CD4-positive, CD25-positive, alpha-beta regulatory T cell (primary cell): ENCODE measurements around the gene EFS. TPM values are rescaled to one million over a fixed set of nuclear protein-coding genes. Genes with fewer than 3 reads are reported as not detected.

Experiments used
- ATAC-seq, 2 donors: fragments of 150-1000 bp; cut with Tn5 transposase; one replicate each; pipeline ENCODE4 v1.10.0; 2021; ENCODE audit warnings: low read depth in 2 of 2, moderate number of reproducible peaks in 2 of 2, moderate library complexity in 1 of 2
- DNase-seq, 3 donors: peaks; one replicate each; pipeline versions ENCODE4 v3.0.0 to v3.0.0-alpha.2; 2012 to 2022; ENCODE audit warnings: mixed read lengths in 1 of 3
- H3K27ac ChIP-seq: one replicate; pipeline ENCODE4 v1.7.0; 2013; ENCODE audit warnings: mild to moderate bottlenecking, low read length; ENCODE audit not compliant: insufficient read depth, poor library complexity, severe bottlenecking
- H3K27me3 ChIP-seq: one replicate; pipeline ENCODE4 v1.7.0; 2013; ENCODE audit warnings: low read length; ENCODE audit not compliant: control insufficient read depth, insufficient read depth
- H3K36me3 ChIP-seq: one replicate; pipeline ENCODE4 v1.7.0; 2013; ENCODE audit warnings: mild to moderate bottlenecking, low read length, moderate library complexity; ENCODE audit not compliant: control insufficient read depth, insufficient read depth
- H3K4me1 ChIP-seq: 2 replicates; pipeline ENCODE4 v1.7.0; 2013; ENCODE audit warnings: mild to moderate bottlenecking, low read length; ENCODE audit not compliant: insufficient read depth, control insufficient read depth, poor library complexity, severe bottlenecking
- H3K4me3 ChIP-seq: one replicate; pipeline ENCODE4 v1.7.0; 2013; ENCODE audit warnings: low read depth, mild to moderate bottlenecking, low read length, moderate library complexity
- H3K9me3 ChIP-seq, 2 experiments: 1 replicate in 1 of 2; 2 replicates in 1 of 2; pipeline ENCODE4 v1.7.0; 2013; ENCODE audit warnings: low read length in 2 of 2, mild to moderate bottlenecking in 1 of 2, moderate library complexity in 1 of 2; ENCODE audit not compliant: control insufficient read depth in 2 of 2
- H3K27ac Mint-ChIP-seq, 3 donors: one replicate each; pipeline ENCODE4 v1.8.0; 2020 to 2022; ENCODE audit warnings: mild to moderate bottlenecking in 3 of 3, mixed read lengths in 3 of 3, moderate library complexity in 2 of 3
- H3K27me3 Mint-ChIP-seq: one replicate; pipeline ENCODE4 v1.8.0; 2022; ENCODE audit warnings: mild to moderate bottlenecking, mixed read lengths
- H3K36me3 Mint-ChIP-seq: one replicate; pipeline ENCODE4 v1.8.0; 2020; ENCODE audit warnings: mixed read lengths
- H3K4me1 Mint-ChIP-seq, 4 donors: one replicate each; pipeline ENCODE4 v1.8.0; 2020 to 2022; ENCODE audit warnings: mixed read lengths in 4 of 4, mild to moderate bottlenecking in 1 of 4
- H3K4me3 Mint-ChIP-seq, 4 donors: one replicate each; pipeline ENCODE4 v1.8.0; 2020 to 2022; ENCODE audit warnings: mild to moderate bottlenecking in 4 of 4, mixed read lengths in 4 of 4, moderate library complexity in 3 of 4
- H3K9me3 Mint-ChIP-seq, 7 donors: one replicate each; pipeline ENCODE4 v1.8.0; 2020 to 2022; ENCODE audit warnings: mixed read lengths in 7 of 7, mild to moderate bottlenecking in 3 of 7, moderate library complexity in 2 of 7
- polyA plus RNA-seq, 4 donors: library from polyadenylated mRNA; unstranded; fragments of 300-500 nt; fragmentation: Illumina TruSeq; gene quantifications; one replicate each; pipeline ENCODE4 v1.2.3, GENCODE V29; 2021
- total RNA-seq: library from RNA; stranded (reverse); gene quantifications from one replicate; pipeline ENCODE4 v1.2.3, GENCODE V29; 2022

Gene EFS
- total and polyA plus RNA-seq, 5 donors from 2014 or later = not detected

DNA sequence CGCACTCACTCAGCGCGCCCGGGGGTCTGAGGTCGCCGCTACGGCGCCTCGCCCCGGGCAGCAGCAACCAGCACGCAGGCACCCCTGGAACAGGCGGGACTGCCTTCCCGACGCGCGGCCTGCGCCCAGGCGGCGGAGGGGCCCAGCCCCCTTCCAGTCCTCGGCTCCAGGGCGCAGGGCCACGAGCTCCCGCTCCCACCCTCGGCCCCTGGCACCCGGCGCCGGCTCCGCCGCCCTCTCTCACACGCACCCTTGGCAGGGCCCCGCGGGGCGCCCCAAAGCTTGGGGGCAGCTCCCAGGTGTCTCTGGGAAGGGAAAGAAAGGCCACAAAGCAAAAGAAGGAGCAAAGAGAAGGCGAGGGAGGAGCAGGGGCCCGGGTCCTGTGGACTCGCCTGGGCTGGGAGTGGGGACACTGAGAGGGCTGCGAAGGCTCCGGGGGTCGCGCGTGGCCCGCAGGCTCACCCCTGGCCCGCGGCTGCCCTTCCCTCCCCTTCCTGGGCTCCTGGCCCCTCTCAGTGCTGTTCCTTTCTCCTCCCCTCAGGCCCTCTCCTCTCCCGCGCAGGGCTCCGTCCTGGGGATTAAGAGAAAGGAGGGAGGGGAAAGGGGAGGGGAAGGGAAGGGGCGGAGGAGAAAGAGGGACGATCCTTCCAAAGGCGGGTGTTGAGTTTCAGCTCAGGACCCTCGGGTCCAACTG is 907 bp upstream of the EFS start:
- Mint-ChIP-seq H3K4me1 (peaks cover 0 to 3% (median 0%) of the 10 kb centered on the region in 4 donors), H3K27me3 (peaks cover 33% of the 10 kb centered on the region), H3K9me3 (peaks cover 0 to 5% (median 0%) of the 10 kb centered on the region in 7 donors), H3K27ac (no peak overlapping the region), H3K36me3 (no peaks in the 10 kb centered on the region), H3K4me3 (no peak overlapping the region)
- Histone ChIP-seq H3K4me1 (no peaks in the 10 kb centered on the region), H3K27ac (no peak overlapping the region), H3K36me3 (no peaks in the 10 kb centered on the region), H3K9me3 (no peaks in the 10 kb centered on the region), H3K4me3 (no peak overlapping the region), H3K27me3 (peaks cover 6% of the 10 kb centered on the region)
- DNase-seq (no peak), ATAC-seq (no peak)

DNA sequence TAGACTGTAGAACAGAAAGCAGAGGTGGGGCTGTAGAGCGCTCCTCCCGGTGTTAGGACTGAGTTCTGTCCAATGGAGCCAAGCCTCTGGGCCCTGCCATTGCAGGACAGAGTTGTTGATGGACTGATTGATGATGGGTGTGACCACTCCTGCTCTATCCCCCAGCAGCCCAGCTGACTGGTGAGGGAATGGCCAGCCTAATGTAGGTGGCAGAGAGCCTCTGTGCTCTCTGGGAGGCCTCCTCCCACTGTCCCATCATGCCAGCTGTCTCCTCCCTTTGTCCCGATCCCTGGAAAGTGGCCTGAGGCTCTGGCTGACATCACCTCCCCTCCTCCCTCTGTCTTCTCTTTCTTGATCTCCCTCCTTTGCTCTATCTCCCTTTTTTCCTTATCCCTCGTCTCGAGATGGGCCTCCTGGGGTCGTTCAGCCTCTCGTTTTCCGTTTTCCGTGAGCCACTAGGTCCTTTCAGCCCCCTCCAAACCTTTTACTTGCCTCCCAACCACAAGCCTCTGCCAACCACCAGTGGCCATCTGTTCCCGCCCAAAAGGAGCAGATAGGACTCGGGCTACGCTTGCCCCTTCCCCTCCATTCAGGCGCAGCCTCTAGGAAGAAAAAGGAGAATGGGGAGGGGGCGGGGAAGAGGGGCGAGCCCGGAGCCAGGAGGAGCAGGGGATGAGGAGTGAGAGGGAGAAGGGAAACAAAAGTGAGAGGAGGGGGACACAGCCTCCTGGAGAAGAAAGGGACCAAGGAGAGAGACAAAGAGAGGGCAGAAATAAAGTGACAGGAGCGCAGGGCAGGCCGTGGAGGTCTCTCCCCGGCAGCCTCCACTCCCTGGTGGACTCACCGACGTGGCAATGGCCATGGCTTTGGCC is 572 bp downstream of the EFS start:
- Histone ChIP-seq H3K4me3 (no peak overlapping the region), H3K9me3 (no peaks in the 10 kb centered on the region), H3K4me1 (no peaks in the 10 kb centered on the region), H3K27me3 (peaks cover 6% of the 10 kb centered on the region), H3K27ac (no peak overlapping the region), H3K36me3 (no peaks in the 10 kb centered on the region)
- ATAC-seq (no peak), DNase-seq (no peak)
- H3K27me3 Mint-ChIP-seq = peaks cover 33% of the 10 kb centered on the region
- H3K36me3 Mint-ChIP-seq = no peaks in the 10 kb centered on the region
- no peak overlapping the region for H3K4me3 Mint-ChIP-seq
- H3K4me1 Mint-ChIP-seq = peaks cover 0 to 3% (median 0%) of the 10 kb centered on the region in 4 donors
- H3K9me3 Mint-ChIP-seq = peaks cover 0 to 5% (median 0%) of the 10 kb centered on the region in 7 donors
- peak overlapping the region in 1 of 3 donors; percentile 40 for H3K27ac Mint-ChIP-seq

DNA sequence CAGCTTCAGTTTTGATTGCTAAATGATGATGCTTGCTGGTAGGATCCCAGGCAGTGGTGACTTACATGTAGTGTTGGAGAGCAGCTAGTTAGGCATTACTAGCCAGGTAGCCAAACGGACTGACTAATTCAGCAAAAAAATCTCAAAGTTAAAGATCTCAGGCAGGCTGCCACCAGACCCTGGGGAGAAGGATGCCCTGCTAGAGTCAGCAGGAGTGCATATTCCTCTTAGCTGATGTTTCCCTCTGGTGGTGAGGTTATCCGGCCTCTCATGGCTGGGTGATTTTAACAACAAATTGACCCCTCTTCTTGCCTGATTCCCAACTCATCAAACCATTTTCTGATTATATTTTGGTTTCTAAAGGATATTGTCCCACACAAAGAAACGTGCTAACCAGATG is 2.8 kb downstream of the EFS start:
- H3K36me3 Mint-ChIP-seq = no peaks in the 10 kb centered on the region
- H3K27ac Mint-ChIP-seq = no peak overlapping the region
- H3K4me3 ChIP-seq = no peak overlapping the region
- H3K36me3 ChIP-seq = no peaks in the 10 kb centered on the region
- H3K27ac ChIP-seq = no peak overlapping the region
- peaks cover 16% of the 10 kb centered on the region for H3K27me3 Mint-ChIP-seq
- no peak for ATAC-seq
- no peak for DNase-seq
- peaks cover 0 to 3% (median 0%) of the 10 kb centered on the region in 4 donors for H3K4me1 Mint-ChIP-seq
- H3K4me3 Mint-ChIP-seq = no peak overlapping the region
- no peaks in the 10 kb centered on the region for H3K9me3 ChIP-seq
- H3K9me3 Mint-ChIP-seq = peaks cover 0 to 3% (median 0%) of the 10 kb centered on the region in 7 donors
- no peaks in the 10 kb centered on the region for H3K4me1 ChIP-seq
- peaks cover 3% of the 10 kb centered on the region for H3K27me3 ChIP-seq

DNA sequence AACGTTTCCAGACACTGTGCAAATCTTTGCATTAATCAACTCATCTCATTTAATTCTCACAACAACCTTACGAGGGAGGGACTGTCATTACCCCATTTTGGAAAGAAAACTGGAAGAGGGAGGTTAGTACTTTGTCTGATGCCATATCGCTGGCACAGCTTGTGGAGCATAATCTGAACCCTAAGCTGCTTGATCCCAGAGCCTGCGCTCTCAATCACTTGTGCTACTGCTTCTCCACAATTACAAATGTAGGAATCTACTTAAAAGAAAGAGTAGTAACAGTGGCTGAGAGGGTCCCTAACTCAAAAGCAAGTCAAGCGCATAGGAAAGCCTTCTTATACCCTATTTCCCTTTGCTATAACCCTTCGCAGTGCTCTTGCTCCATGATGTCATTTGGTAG is 3.2 kb downstream of the EFS start:
- peaks cover 0 to 3% (median 0%) of the 10 kb centered on the region in 7 donors for H3K9me3 Mint-ChIP-seq
- H3K27me3 Mint-ChIP-seq = peaks cover 12% of the 10 kb centered on the region
- H3K36me3 Mint-ChIP-seq = no peaks in the 10 kb centered on the region
- no peak overlapping the region for H3K27ac Mint-ChIP-seq
- DNase-seq (no peak), ATAC-seq (no peak)
- Histone ChIP-seq H3K27me3 (peaks cover 3% of the 10 kb centered on the region), H3K36me3 (no peaks in the 10 kb centered on the region), H3K9me3 (no peaks in the 10 kb centered on the region), H3K4me1 (no peaks in the 10 kb centered on the region), H3K27ac (no peak overlapping the region), H3K4me3 (no peak overlapping the region)
- H3K4me3 Mint-ChIP-seq = no peak overlapping the region
- H3K4me1 Mint-ChIP-seq = peaks cover 0 to 2% (median 0%) of the 10 kb centered on the region in 4 donors

DNA sequence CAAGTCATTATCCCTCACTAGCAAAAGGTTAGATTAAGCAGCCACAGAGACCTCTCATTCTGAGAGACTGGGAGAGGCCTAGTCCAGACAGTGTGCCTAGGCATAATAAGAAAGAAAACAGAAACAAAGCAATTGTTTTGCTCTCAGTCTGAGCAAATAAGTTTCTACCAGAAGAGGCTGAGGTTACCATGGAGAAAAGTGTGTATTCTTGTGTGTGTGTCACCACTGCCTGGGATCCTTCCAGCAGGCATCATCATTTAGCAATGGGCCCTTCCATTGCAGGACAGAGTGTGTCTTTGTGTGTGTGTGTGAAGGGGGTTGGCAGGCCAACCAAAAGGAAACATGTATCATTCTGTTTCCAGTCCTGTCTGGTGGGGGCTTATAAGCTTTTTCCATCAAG is 3.7 kb downstream of the EFS start:
- no peak overlapping the region for H3K27ac ChIP-seq
- Mint-ChIP-seq H3K4me3 (no peak overlapping the region), H3K27ac (no peak overlapping the region), H3K4me1 (no peaks in the 10 kb centered on the region), H3K36me3 (no peaks in the 10 kb centered on the region), H3K9me3 (peaks cover 0 to 3% (median 0%) of the 10 kb centered on the region in 7 donors), H3K27me3 (peaks cover 11% of the 10 kb centered on the region)
- no peaks in the 10 kb centered on the region for H3K9me3 ChIP-seq
- no peak overlapping the region for H3K4me3 ChIP-seq
- H3K36me3 ChIP-seq = no peaks in the 10 kb centered on the region
- peaks cover 3% of the 10 kb centered on the region for H3K27me3 ChIP-seq
- ATAC-seq (no peak), DNase-seq (no peak)
- H3K4me1 ChIP-seq = no peaks in the 10 kb centered on the region

DNA sequence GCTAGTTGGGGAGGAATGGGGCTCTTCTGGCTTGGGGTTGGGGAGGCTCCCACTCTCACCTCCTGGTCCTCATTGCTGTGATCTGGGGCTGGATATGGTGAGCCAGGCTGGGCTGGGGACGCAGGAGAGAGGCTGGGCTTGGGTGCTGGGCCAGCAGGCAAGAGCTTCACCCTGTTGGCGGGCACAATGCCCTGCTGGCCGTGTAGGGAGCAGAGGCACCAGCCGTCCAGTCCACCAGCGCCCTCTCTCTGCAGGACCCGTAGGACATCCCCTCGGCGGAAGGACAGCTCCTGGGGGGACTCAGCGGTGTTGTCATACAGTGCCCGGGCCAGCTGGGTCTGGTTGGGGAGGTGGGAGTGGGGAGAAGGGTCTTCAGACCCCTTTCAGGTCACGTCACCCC is 4.5 kb downstream of the EFS start:
- DNase-seq (no peak), ATAC-seq (no peak)
- no peak overlapping the region for H3K4me3 Mint-ChIP-seq
- no peaks in the 10 kb centered on the region for H3K4me1 Mint-ChIP-seq
- H3K9me3 Mint-ChIP-seq = peaks cover 0 to 3% (median 0%) of the 10 kb centered on the region in 7 donors
- H3K27ac ChIP-seq = no peak overlapping the region
- no peaks in the 10 kb centered on the region for H3K36me3 ChIP-seq
- H3K27me3 ChIP-seq = peaks cover 3% of the 10 kb centered on the region
- peaks cover 16% of the 10 kb centered on the region for H3K27me3 Mint-ChIP-seq
- no peak overlapping the region for H3K4me3 ChIP-seq
- no peaks in the 10 kb centered on the region for H3K36me3 Mint-ChIP-seq
- H3K9me3 ChIP-seq = no peaks in the 10 kb centered on the region
- H3K27ac Mint-ChIP-seq = no peak overlapping the region
- H3K4me1 ChIP-seq = no peaks in the 10 kb centered on the region

DNA sequence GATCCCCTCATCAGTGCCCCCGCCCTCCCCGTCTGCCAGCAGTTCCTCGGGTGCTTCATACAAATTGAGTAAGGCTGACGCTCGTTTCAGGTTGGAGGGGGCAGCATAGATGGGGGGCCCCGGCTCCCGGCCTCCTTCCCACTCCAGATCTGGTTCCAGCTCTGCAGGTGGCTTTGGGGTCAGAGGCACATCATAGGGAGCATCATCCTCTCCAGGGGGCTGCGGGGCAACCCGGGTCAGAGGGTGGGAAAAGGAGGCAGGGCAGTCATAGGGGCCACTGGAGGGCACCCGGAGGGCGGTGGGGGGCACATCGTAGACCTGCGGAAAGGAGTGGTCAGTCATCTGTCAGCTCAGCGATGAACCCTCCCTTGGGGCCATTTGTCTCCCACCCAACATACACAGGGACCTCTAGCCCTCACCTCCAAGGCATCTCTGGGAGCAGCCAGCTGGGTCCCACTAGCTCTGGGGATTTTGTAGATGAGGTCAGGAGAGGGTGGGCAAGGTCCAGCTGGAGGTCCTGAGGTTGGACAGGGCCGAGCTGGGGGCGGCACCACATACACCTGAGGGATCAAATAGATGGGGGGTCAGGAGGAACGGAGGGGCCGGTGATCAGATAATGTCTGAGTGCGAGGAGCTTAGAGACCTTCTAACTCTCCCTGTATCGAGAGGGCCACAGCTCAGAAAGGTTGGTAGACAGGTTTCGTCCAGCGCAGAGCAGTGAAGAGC is 5.1 kb downstream of the EFS start:
- Mint-ChIP-seq H3K27me3 (peaks cover 20% of the 10 kb centered on the region), H3K9me3 (peaks cover 0 to 3% (median 0%) of the 10 kb centered on the region in 7 donors), H3K27ac (no peak overlapping the region), H3K4me1 (no peaks in the 10 kb centered on the region), H3K4me3 (no peak overlapping the region), H3K36me3 (no peaks in the 10 kb centered on the region)
- Histone ChIP-seq H3K36me3 (no peaks in the 10 kb centered on the region), H3K4me3 (no peak overlapping the region), H3K4me1 (no peaks in the 10 kb centered on the region), H3K9me3 (no peaks in the 10 kb centered on the region), H3K27ac (no peak overlapping the region), H3K27me3 (peaks cover 6% of the 10 kb centered on the region)
- ATAC-seq (no peak), DNase-seq (no peak)
